ENCODE data around the gene ZBTB7C. TPM values are rescaled to one million over a fixed set of nuclear protein-coding genes. Genes with fewer than 3 reads are reported as not detected.

The ZBTB7C gene
- total RNA-seq, 1 donor from 2014 or later = 1.4 TPM

GRCh38 chr18:48039769-48040215, 369.4 kb downstream of the ZBTB7C start:
- peaks cover 10% of the 10 kb centered on the region for H3K27me3 Mint-ChIP-seq (ENCODE audit: low read depth)
- H3K9me3 Mint-ChIP-seq (ENCODE audit: low read depth) = peaks cover 10% of the 10 kb centered on the region
- no peak for TF ChIP-seq CTCF (IDR thresholded peaks at IDR 0.05)
- peaks cover 2% of the 10 kb centered on the region for H3K36me3 Mint-ChIP-seq (ENCODE audit: low read depth)
- no peak for DNase-seq (ENCODE audit: low spot score)
- H3K4me1 Mint-ChIP-seq (ENCODE audit: low read depth) = no peaks in the 10 kb centered on the region
- H3K27ac Mint-ChIP-seq (ENCODE audit: unreplicated experiment) = no peak overlapping the region
- H3K4me3 Mint-ChIP-seq (ENCODE audit: unreplicated experiment) = no peak overlapping the region

- Mint-ChIP-seq H3K9me3 (ENCODE audit: low read depth) (peaks cover 10% of the 10 kb centered on the region), H3K4me1 (ENCODE audit: low read depth) (no peaks in the 10 kb centered on the region), H3K4me3 (ENCODE audit: unreplicated experiment) (no peak overlapping the region), H3K36me3 (ENCODE audit: low read depth) (peaks cover 2% of the 10 kb centered on the region), H3K27ac (ENCODE audit: unreplicated experiment) (no peak overlapping the region), H3K27me3 (ENCODE audit: low read depth) (peaks cover 8% of the 10 kb centered on the region)
- no peak for TF ChIP-seq CTCF (IDR thresholded peaks at IDR 0.05)
- no peak for DNase-seq (ENCODE audit: low spot score)
Observed at GRCh38 chr18:48038636-48039035, 370.5 kb downstream of the ZBTB7C start.

GRCh38 chr18:48037481-48038271, 371.5 kb downstream of the ZBTB7C start:
- Mint-ChIP-seq H3K27ac (ENCODE audit: unreplicated experiment) (no peak overlapping the region), H3K27me3 (ENCODE audit: low read depth) (peaks cover 4% of the 10 kb centered on the region), H3K4me3 (ENCODE audit: unreplicated experiment) (no peak overlapping the region), H3K9me3 (ENCODE audit: low read depth) (peaks cover under 1% of the 10 kb centered on the region), H3K36me3 (ENCODE audit: low read depth) (no peaks in the 10 kb centered on the region), H3K4me1 (ENCODE audit: low read depth) (no peaks in the 10 kb centered on the region)
- no peak for DNase-seq (ENCODE audit: low spot score)
- peak; percentile 57 for TF ChIP-seq CTCF (IDR thresholded peaks at IDR 0.05)

GRCh38 chr18:48036641-48037421, 372.4 kb downstream of the ZBTB7C start:
- DNase-seq (ENCODE audit: low spot score) = peak; percentile 73
- H3K36me3 Mint-ChIP-seq (ENCODE audit: low read depth) = no peaks in the 10 kb centered on the region

More at GRCh38 chr18:48036641-48037421, 372.4 kb downstream of the ZBTB7C start:
- TF ChIP-seq CTCF (IDR thresholded peaks at IDR 0.05) = no peak
- no peak overlapping the region for H3K4me3 Mint-ChIP-seq (ENCODE audit: unreplicated experiment)
- H3K9me3 Mint-ChIP-seq (ENCODE audit: low read depth) = no peaks in the 10 kb centered on the region
- no peak overlapping the region for H3K27ac Mint-ChIP-seq (ENCODE audit: unreplicated experiment)
- peaks cover under 1% of the 10 kb centered on the region for H3K27me3 Mint-ChIP-seq (ENCODE audit: low read depth)
- H3K4me1 Mint-ChIP-seq (ENCODE audit: low read depth) = no peaks in the 10 kb centered on the region

All from chondrocyte (in vitro differentiated cells).